HG02938 (cell line): ENCODE data around the gene MORN1.
"Not testable (repeated sequence)": the region's sequence is repeated elsewhere in the genome, so short reads cannot be mapped to it uniquely, and the experiment has no call there.

ENCODE experiments used
- ATAC-seq: cut with Tn5 transposase; IDR thresholded peaks from one replicate; pipeline ENCODE4 v1.9.1; 2021; ENCODE audit warnings: mild to moderate bottlenecking, moderate library complexity; ENCODE audit not compliant: unreplicated experiment

MORN1 gene

GRCh38 chr1:2297246-2298011 lies 93.9 kb downstream of the MORN1 start:
- ATAC-seq: no peak

DNA sequence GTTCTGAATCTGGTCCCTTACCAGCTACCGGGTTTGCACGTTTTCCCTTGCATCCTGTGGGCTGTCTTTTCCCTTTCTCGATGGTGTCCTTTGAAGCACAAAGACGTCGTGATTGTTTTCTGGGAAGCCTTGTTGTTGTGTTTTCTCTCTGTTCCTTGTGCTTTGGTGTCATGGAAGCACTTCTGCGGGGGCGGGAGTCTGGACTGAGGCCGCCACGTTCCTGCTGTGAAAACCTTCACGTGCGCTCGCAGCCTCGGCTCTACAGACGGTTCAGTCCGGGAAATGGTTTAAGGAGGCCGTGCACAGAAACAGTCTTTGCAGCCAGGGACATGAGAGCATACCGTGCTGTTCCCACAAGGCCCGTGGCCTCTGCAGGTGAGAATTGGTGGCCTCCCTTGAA lies 94.7 kb downstream of the MORN1 start:
- ATAC-seq: no peak

DNA sequence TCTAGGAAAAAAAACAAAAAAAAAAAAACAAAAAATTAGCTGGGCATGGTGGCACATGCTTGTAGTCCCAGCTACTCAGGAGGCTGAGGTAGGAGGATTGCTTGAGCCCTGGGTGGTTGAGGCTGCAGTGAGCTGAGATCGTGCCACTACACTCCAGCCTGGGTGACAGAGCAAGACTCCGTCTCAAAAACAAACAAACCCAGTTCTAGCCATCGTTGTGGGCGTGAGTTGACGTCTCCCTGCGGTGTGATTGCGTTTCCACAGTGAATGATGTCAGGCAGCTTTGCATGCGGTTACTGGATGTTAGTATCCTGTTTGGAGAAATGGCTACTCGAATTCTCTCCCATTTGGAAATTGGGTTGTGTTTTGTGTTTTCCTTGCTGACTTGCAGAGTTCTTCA lies 95.1 kb downstream of the MORN1 start:
- not testable (repeated sequence) for ATAC-seq

GRCh38 chr1:2295526-2295925 lies 95.8 kb downstream of the MORN1 start:
- no peak for ATAC-seq

DNA sequence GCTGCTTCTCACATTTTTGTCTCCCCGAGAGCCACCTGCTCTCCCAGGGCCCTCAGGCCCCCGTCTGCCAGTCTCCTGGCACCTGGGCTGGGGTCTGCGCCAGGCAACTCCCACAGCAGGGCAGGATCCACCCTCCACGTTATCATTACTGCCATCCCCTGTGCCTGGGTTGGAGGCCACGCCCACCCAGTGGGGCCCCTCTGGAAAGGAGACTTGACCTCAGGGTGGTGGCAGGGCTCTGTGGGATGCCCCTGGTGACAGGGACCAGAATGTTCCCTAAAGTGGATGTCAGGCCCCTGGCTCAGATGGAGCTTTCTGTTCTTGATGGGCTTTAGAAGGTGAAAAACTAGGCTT lies 96.7 kb downstream of the MORN1 start:
- ATAC-seq: no peak

GRCh38 chr1:2294033-2294724 lies 97.2 kb downstream of the MORN1 start:
- no peak for ATAC-seq

DNA sequence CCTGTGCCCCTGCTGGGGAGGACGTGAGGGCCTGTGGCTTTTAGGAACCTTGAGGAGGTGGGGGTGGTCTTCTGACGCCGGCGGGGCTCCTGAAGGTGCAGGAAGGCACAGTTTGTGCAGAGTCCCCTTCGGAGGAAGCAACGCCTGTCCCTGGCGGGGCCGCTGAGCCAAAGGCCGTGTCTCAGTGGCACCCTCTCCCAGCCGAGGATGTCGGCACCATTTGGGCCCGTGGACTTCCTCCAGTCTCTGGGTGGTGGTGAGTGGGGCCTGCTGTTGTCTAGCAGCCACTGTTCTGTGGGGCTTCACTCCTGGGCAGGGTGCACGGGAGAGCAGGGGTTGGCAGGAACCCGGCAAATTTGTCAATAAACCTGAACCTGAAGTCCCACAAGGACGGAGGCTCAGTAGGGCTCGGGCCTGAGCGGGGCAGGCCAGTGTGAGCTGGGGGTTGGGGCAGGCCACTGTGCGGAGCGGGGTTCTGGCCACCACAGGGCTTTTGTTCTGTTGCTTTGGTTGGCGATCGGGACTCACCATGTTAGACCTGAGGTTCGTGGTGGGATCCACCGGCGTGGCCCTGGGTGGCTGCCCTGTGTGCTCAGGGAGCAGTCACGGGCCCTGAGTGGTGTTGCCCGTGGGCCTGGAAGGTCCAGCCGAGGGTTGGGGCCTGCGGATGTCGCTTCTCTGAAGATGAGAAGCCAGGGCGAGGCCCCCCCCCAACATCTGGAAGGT lies 98.5 kb downstream of the MORN1 start:
- ATAC-seq: no peak

GRCh38 chr1:2291577-2291976 lies 99.8 kb downstream of the MORN1 start:
- ATAC-seq: no peak

- ATAC-seq: no peak
Observed at GRCh38 chr1:2290595-2291510, 100.5 kb downstream of the MORN1 start.

DNA sequence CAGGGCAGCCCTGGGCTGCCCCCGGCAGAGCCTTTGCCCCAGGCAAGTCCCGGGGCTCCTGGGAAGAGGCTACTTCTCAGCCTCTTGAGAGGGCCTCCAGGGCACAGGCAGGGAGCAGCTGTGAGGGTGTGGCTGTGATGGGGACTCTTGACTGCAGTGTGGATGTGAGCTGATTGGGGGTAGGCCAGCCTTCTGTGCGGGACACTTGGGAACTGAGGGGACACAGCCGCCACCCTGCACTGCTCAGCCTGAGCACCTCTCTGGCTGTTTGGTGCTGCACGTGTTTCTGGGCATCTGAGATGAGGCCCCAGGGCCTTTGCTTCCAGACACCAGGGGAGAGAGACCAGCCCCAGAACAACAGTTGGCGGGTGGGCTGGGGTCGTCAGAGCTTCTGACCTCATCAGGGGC lies 101.2 kb downstream of the MORN1 start:
- no peak for ATAC-seq

- no peak for ATAC-seq
Observed at GRCh38 chr1:2289607-2290006, 101.7 kb downstream of the MORN1 start.

DNA sequence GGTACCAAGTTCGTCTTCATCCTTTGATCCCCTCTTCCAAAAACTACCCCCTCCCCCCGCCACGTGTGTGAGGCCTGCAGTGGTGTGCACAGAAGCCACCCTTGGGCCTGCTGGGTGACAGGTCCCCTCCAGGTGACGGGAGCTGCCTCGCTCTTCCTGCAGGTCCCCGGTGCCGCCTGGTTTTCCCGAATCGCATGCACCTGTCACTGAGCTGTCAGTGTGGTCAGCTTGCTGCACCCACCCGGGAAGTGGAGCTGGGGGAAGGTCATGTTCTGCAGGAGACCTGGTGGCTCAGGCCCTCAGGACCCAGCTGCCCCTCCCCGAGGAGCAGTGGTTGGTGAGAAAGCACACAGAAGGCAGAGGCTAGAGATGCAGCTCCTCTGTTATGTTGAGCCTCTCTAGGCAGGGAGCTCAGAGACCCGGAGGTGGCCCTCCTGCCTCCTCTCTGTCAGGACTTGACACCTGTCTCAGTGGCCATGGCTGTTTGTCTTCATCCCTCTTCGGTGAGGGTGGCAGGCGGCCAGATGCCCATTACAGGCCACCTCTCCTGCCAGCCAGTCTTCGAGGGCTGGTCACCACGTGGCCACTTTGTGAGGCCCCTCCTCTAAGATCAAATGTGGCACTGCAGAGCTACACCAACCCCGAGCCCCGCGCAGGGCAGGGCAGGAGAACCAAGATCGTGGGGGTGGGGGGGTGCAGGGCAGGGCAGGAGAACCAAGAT lies 102.4 kb downstream of the MORN1 start:
- no peak for ATAC-seq

DNA sequence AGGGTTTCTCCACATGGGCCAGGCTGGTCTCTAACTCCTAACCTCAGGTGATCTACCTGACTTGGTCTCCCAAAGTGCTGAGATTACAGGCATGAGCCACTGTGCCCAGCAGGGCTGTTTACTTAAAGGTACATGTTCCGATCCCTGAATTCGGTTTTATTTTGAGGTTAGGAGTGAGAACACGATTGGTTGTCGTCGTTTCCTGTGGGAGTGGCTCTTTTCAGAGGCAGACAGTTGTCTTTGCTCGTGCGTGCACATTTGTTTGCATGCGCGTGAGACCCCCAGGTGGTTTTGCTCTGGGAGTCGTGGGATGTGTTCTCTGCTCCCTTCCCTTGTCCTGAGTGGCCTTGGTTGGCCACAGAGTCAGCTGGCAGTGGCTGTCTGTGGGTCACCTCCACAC lies 103.0 kb downstream of the MORN1 start:
- no peak for ATAC-seq

DNA sequence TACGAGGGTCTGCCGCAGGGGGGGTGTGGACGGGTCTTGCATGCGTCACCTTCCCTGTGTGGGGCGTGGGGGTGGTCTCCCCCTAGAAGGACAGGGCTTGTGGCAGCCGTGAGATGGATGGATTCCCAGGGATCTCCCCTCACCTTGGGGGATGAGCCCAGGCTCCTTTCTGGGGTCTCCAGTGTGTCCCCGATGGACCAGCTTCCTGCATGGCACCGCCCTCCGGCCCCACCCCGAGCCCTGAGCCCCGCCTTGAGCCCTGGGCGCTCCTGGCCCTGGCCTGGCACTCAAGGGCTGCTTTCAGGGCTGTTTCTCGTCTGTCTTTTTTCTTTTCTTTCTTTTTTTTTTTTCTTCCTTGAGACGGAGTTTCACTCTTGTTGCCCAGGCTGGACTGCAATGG lies 103.7 kb downstream of the MORN1 start:
- ATAC-seq: no peak

- no peak for ATAC-seq
Observed at GRCh38 chr1:2286923-2287322, 104.4 kb downstream of the MORN1 start.

DNA sequence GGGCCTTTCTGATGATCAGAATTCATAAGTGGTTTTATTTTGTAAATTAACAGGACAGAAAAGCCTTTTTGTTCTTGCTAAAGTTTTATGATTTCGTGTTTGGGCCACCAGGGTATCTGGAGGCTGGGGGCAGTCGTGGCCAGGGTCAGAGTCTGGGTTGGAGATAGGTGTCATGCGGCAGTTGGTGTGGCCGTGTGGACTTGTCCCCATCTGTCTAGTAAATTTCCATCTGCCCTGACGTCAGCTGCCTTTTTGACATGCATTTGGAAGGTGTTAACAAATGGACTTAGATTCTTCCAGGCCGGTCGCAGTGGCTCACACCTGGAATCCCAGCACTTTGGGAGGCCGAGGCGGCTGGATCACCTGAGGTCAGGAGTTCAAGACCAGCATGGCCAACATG lies 106.4 kb downstream of the MORN1 start:
- no peak for ATAC-seq

DNA sequence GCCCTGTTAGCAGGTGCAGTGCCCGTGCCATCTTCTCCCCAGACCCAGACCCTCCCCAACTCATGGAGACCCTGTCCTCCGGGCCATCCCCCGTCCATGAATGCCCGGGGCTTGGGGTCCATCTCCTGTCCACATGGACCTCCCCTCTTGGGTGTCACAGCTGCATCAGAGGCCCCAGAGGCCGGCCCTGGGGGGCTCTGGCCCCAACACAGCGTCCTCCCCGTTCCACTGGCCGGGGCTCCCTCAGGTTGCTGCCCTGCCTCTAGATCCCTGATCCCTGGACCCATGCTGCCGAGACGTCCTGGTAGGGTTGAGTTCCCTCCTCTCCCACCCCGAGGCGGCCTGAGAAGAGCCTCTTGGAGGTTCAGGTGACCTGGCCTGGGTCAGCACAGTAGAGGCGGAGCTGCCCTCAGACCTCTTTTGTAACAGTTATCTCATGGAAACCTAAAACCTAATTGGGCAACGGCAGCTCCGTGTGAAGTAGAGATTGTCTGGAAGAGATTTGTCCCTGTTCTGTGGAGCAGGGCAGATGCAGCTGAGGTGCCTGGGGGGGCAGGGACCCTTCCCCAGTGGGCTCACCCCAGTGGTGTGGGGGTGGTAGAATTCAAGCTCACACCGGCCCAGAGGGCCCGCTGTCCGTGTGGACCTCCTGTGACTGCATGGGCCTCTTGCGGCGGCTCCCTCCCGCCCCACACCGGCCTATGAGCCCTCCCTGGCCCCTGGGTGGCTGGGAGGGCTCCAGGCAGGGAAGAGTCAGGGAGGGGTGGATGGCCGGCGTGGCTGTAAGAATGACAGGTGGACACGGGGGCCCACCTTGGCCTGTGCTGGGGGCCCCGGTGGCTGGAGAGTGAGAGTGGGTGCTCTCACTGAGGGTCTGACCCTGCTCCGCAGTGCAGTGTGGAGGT lies 107.1 kb downstream of the MORN1 start:
- ATAC-seq: no peak

DNA sequence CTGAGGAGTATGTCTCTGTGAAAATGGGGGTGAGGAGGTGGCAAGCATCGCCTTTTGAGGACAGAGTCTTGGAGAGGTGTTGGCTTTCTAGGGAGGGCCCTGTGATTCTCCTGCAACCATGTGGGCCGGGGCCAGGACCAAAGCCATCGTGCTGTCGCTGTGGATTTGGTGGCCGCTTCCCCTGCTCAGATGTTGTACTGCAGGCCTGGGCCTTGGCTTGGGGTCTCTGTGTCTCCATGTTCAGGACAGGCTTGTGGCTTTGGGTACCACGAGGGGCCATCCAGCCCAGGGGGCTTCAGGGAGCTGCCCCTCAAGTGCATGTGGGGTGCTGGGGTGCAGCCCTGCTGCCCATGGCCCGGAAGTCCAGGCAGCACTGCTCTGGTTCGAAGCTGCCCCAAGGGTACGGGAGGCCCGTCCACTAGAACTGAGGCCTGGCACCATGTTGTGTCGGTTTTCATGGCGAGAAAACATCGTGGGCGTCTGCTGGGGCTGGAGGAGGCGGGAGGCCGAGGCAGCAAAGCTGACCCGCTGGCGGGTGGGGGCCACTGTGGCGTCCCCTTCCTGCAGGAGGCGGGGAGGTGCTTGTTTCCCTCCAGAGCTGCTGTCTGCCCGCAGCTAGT lies 107.9 kb downstream of the MORN1 start:
- ATAC-seq: no peak
